Measurements from ENCODE around the gene NEDD8.

NEDD8 gene

DNA sequence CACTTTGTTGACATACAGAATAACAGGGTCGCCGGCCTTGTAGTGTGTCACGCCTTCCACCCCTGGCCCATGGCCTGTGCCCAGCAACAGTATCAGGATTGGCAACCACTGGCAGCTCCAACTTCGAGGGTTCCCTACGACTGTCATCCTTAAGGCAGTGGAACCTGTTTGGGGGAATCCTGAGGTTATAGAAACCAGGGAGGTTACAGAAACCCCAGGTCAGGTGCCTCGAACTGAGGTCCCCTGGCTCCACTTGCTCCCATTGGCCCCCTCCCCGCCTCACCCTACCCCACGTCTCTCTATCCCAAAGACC lies 37.3 kb downstream of the NEDD8 start:
- no peak for DNase-seq

DNA sequence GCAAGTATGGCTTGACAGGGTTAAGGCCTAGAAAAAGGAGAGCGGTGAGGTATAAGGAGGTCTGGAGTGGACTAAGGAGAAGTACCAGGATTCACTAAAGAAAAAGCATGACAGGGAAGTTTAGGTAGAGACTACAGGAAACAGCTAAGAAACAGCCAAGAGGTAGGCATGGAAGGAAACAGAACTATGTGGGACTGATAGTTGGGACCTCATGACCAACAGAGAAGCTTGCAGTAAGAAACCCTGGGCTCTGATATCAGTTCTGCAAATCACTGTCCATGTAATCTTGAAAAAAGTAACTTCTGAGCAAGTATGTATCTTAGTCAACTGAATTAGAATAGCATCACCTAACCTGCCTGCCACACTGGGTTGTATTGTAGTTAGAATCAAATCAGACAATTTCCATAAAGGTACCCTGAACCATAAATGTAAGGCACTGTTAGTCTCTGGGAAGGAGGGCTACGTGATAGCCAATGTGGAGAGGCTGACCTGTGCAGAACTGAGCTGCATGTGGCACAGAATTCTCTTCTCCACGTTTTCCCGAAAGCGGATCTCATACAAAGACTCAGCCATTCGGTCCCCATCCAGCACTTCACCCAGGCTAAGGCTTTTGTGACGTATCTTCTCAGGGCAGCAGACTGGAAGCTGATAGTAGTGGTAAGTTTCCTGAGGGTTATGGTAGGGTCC lies 37.8 kb downstream of the NEDD8 start:
- DNase-seq: no peak

DNA sequence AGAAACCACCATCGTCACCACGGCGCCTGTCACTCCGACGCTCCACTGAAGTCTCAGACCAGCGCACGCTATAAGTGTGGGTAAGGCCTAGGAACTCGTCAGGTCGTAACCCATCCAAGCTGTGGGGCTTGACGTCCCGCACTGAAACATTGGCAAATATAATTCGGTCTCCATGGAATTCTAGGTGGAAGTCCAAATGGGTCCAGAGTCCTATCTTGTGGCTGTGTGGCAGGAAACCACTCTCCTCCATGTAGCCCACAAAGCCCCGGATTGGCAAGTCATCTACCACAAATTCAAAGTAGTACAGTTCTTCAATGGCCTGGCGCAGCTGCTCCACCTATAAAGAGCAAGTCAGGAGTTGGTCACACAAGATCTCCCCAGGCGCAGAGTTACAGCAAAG lies 39.2 kb downstream of the NEDD8 start:
- DNase-seq: no peak

DNA sequence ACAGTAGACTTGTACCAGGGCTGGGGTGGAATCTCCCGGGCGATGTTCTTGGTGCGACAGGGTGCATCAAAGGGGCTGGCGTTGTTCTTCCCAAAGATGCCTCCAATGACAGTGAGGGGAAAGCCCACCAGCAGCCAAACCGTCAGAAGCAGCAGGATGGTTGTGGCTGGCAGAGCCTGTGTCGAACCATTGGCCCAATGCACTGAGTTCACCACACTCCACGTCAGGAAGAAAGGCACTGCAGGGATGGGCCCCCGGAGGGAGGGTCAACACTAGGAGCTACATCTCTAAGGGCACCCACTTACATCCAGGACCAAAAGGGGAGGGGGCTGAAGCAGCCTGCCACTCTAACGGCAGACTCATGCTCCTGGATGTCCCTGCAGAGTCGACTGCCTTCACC lies 41.8 kb downstream of the NEDD8 start:
- no peak for DNase-seq

DNA sequence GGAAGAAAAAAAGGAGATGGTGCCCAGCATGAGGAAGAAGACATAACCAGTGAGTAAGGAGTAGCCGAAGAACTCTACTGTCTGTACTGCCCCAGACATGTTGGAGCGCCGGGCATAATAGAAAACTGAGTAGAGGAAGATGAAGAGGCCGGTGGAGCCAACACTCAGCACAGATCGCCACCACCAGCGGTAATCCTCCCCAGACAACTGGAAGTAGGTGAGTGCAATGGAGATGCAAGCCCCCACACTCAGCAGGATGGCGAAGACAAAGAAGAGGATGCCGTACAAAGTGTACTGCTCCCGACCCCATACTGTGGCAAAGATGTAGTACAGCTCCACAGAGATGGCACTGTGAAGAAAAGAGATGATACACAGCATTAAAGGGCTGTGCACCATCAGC lies 42.7 kb downstream of the NEDD8 start:
- no peak for DNase-seq

DNA sequence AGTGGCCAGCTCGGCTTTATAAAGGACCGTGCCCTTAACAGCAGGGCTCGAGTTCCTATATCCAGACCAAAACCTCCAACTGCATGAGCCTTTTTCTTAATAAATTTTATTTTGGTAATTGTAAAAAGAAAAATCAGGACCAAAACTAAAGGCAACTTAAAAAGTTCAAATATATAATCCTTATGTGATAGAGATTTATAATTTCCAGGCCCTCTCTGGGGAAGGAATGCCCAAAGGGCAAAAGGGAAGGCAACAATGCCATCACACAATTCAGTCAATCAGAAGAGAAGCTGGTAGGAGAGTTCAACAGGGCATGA lies 43.1 kb downstream of the NEDD8 start:
- DNase-seq: no peak

DNA sequence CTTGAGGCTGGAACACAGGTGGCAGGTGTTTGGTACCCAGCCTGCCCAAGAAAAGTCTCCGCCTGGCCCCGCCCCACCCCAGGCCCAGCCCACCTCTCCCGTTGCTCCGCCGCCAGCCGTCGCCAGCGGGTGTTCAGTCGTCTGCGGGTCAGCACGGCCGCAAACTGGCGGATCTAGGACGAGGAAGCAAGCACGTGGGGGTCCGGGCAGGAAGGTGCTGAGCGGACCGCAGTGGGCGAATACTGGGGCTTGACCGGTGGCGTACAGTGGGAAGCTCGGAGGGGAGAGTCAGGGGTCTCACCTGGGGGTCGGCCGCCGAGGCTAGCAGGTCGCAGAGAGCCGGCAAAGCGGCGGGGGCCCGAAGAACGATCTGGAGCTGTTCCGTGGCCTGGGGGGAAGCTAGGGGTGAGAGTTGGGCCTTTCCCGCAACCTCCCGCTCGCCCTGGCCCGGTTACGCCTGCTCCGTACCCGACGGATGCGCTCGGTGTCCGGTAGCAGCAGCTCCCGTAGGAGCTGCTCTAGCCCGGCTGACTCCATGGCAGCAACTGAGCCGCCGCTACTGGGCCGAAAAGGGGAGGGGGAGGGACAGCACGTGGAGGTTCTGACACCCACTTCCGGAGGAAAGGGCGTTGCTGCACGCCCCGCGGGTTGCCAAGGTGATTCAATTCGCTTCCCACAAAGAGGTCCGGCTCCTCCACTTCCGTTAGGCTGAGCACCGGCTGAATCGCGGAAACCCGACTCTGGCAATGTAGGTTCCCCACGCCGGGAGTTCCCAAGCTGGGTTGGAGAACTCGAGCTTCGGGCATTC lies 43.7 kb downstream of the NEDD8 start, which contains the start of gene IPO4:
Gene IPO4, minus strand, starts transcription at position 566 of the 808 bp plus-strand sequence. Its CDS starts 29 bp downstream, at position 537.
- DNase-seq: peak; percentile 97

DNA sequence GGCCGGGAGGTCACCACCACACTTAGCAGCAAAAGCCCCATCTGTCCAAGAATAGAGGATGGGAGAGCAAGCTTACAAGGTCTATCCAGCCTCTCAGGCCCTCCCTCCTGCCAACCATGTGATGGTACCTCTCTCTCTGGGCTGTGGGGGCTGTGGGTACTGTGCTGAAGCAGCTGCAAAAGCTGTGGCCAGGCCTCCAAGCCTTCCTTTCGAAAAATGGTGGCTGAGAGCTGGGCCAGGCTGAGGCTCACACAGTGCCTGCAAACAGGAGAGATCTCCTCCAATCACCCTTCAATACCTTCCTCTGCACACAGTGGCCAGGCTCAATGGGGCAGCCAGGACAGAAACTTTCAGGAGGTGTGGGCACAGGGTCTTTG lies 44.6 kb downstream of the NEDD8 start:
- no peak for DNase-seq

DNA sequence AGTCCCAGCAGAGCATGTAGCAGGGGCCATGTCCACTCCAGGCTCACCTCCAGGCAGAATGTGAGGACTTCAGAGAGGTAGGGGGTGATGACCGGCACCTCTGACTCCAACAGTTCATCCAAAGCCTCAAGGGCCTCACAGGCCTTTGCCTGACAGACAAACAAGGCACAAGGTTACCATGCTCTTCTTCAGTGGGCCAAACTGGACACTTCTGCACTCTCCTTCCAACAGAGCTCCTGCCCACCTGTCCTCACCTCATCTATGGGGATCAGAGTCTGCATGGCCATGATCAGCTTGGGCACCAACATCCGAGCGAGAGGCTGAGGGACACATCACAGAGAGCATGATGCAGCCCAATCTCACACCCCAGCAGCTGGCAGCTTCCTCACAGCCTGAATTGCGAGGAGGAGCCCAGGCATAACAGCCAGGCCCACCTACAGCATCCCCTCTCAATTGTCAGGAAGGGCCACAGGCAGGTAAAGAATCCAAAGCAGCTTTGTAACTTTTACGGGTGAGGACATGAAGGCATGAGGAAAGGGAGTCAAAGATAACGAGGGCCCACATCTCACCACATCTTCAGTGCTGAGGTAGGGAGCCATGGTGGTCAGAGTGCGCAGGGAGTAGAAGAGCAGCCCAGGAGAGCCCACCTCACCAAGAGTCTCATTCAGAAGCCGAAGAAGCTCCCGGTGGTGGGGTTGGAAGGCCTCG lies 45.2 kb downstream of the NEDD8 start:
- no peak for DNase-seq

DNA sequence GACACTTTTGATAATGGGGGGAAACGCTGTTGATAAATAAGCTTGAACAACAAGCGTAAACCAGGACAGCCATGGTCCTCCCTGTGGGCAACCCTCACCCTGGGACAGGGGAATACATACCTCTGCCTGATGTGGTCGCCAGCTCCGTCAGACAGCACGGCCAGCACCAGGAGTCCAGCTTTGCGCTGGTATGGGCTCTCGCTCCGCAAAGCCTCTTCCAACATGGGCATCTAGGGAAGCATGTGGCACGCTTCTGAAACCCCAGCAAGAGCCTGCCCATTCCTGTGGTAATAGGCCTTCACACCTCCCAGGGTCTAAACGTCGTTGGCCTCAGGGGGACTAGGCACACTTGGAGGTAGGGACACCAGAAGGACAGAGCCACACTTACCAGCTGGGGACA lies 46.4 kb downstream of the NEDD8 start:
- no peak for DNase-seq

DNA sequence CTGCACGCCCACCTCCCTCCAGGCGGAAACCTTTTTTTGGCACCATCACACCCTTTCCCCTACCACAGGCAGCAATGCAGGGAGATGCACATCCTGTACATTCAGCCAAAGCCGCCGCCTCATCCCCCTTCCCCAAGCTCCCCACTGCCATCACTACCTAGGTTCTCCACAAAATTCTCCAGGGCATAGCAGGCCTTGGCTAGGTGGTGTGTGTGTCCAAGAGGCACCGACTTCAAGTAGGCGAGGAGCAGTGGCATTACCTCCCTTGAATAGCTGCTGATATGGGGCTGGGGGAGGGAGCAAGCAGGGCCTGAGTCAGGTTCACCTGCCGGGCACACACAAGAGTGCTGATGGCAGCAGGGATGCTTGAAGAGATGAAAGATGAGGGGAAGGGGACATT lies 47.1 kb downstream of the NEDD8 start:
- DNase-seq: no peak

DNA sequence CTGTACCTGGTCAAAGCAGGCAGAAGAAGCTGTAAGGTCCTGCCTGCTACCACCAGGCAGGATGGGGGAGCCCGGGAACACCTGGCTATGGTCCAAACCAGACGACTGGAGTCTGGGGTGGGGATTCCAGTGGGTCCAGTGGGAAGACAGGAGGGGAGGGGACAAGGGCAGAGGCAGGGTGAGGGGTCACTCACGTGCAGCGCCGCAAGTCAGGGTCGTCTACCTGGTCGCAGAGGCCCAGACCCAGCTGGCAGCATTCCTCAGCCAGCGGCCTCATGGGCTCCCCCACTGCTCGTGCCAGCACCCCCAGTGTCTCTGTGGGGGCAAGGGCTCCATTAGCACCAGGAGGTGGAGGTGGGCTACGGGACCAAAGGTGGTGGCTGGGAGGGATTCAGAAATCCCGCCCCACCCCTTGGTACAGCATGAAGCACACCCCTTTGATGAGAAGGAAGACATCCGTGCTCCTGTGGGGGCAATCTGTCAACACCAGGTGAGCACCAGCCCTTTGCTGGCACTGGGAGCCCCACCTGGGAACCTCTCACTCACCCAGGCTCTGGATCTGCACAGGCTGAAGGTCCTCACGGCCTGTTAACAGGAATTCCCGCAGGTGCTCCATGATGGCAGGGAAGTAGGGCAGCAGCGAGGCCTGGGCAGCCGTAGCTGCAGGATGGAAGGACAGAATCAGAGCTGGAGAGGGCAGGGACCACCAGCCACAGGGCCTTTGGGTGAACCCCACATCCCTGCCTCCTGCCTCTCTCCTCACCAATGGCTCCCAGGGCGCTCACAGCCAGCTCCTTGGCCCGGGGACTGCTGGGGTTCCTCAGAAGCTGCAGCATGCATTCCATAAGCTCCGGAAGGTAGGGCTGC lies 47.8 kb downstream of the NEDD8 start:
- DNase-seq: no peak

DNA sequence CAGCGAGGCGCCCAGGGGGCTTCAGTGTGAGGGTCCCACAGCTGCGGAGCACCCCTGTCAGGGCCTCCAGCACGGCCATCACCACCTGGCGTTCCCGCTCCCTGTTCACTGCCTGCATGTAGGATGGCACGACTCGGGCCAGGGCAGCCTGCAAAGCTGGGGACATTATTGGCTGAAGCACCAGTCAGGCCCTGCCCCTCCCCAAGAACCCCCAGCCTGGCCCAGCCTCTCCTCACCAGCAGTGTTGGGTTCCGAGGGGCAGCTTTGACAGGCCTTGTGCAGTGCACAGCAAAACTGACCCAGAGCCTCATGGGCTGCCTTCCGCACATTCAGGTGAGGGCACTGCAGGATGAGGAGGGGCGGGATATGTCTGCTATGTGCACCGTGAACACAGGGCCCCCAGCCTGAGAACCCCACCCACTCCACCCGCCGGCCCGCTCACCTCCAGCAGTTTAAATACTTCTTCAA lies 49.1 kb downstream of the NEDD8 start:
- DNase-seq: no peak

DNA sequence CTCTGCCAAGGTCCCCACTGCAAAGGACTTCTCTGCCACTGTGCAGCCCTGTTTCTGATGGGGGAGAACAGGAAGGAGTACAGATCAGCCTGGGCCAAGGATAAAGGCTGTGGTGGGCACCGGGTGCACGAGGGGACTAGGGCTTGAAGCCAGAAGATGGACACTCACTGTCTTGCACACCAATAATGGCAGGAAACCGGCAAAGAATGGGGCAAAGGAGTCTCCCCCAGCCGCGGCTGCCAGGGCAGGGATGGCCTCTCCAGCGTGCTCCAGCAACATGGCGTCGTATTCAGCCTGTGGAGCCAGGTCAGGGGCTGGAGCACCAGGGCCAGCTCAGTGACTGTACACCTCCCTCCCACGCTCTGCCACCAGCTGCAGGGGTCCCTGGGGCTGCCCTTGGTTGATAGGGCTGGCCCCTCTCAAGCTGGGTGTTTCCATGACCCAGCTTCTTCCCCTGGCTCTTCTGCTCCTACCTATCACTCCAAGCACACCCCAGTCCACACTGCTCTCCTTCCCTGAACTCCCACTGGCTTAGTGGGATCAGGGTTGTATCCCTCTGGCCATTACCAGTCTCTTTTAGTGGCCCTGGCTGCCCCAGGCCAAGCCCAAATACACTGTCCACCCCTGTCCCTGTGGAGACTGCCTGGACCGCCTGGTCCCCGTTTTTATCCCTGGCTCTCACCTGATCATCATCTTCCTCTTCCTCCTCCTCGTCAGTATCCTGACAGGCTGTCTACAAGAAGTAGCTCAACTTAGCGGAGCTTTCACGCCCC lies 49.9 kb downstream of the NEDD8 start:
- DNase-seq: no peak

DNA sequence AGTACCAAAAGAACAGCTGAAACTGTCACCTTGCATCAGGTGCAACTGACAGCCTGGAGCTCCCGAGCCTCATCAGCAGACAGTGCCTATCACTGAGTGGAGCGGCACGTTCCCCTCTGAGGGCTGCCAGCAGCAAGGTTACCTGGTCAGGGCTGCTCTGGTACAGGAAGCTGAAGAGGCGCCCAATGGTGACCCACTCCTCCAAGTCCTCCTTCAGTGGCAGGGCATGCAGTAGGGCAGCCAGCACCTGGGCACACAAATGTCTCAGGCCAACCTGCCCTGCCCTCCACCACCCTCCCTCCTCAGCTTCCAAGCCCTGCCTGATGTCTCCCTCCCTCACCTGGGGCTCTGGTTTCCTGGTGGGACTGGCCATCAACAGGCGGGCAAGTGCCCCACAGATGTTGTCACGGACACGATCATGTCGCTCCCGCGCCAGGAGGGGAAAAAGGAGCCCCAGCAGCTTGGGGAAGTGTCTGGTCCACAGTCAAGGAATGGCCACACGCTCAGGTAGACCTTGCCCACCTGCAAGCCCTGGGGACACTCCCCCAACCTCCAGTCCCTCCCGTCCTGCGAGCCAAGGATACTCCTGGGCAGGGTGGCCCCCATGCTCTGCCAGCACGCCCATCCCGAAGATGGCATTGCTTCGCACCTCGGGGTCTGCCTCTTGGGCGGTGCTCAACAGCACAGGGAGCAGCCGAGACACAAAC lies 50.6 kb downstream of the NEDD8 start:
- DNase-seq: no peak

DNA sequence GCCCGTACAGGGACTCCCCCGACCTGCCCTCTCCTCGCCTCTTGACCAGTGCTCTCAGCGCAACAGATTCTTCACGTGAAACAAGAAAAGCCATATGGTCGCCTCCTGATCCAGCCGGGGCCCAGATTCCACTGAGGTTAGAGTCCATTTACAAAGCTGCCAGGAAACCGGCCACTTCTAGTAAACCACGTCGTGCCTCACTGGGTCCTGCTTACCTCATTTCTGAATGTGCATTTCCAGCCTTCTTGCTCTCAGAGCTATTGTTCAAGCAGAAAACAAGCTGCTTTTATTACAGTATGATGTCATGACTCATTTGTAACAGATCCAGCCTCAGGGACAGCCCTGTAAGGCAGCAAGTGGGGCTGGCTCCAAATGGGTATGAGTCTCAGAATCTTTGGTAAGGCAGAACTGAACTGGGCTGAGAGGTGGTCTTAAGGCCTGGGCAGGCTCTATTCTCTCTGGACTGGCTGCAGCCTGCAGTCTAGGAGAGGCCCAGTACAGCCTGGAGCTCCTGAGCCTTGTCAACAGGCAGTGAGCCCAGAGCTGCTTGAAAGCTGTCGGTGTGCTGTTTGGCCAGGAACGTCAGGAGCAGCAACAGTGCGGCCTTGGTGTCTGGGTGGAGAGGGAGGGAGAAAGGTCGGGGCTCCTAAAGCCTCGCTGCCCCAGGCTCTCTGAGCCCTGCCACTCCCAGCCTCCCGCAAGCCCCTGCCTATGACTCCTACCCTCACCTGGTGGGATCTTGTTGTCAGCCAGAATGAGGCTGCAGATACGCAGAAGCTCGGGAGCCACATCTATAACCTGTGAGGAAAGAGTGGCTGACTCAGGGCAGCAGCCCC lies 52.0 kb downstream of the NEDD8 start:
- no peak for DNase-seq

DNA sequence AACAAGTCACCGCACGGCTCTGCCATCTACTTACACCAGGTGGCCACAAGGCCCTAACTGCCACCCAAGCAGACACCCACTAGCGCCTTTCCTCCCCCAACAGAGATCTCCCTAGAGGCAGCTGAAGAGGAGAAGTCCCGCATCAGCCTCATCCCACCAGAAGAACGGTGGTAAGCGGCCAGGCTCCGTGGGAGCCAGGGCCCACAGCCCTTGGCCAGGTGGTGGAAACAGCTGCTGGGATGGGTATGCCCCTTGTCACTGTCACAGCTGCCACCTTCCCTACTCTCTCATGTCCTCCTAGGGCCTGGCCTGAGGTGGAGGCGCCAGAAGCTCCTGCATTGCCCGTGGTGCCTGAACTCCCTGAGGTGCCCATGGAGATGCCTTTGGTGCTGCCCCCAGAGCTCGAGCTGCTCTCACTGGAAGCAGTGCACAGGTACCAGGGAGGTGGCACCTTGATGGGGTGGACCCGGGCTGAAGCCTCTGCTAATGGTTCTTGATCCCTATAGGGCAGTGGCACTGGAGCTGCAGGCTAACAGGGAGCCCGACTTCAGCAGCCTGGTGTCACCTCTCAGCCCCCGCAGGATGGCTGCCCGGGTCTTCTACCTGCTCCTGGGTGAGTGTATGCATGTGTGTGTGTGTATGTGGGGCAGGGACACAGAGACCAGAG lies 52.7 kb downstream of the NEDD8 start:
- no peak for DNase-seq

DNA sequence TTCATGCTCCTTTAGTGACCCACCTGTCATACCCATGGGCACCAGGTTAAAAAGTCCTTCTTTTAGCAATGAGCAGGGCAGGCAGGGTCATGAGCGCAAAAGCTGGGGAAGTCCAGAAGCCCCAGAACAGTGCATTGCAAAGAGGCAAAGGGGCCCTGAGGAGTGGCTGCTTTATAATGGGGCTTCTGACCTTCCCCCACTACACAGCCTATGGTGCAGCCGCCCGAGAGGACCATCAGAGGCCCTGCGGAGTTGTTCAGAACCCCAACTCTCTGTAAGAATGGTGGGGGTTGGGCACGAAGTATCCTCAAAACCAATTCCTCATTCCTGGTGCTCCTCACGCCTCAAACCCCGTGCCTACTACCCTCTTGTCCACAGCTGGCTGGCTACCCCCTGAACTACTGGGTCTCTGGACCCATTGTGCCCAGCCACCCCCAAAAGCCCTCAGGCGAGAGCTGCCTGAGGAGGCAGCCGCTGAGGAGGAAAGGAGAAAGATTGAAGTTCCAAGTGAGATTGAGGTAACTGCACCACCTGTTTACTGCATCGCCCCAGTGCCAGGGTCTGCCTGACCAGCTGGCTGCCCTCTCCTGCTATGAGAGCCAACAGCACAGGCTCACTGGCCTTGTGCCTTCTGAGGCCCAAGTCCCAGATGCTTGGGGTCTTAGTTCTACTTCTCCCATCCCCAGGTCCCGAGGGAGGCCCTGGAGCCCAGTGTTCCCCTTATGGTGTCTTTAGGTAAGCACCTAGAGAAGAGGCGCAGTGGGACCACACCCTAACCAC lies 53.6 kb downstream of the NEDD8 start:
- DNase-seq: no peak

DNA sequence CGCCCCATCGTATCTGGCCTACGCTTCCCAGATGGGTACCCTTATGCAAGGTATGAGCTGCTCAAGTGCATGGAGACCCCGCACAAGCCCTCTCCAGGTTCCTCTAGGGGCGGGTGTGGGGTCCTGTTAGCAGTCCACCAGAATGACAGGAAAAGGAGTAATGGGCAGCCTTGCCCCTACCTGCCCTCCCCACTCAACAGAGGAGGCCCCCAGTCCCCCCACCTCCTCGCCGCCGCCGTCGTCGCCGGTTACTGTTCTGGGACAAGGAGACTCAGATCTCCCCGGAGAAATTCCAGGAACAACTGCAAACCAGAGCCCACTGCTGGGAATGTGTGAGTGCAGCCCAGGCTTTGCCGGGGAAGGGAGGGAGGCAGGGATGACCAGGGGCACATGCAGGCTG lies 54.3 kb downstream of the NEDD8 start:
- DNase-seq: no peak

All from CD4-positive, alpha-beta T cell treated with Interleukin-17A for 1 hour (primary cell).